GM23248 (cell line): ENCODE results near the gene RARA.

ENCODE experiments used
- EZH2 ChIP-seq: fragments of 200-600 bp; sonication (generic); IDR thresholded peaks from 2 replicates; pipeline ENCODE4 v1.6.1; 2018; ENCODE audit warnings: antibody characterized with exemption, mild to moderate bottlenecking; ENCODE audit not compliant: insufficient read depth, poor library complexity, severe bottlenecking
- EZH2phosphoT487 ChIP-seq: fragments of 200-600 bp; sonication (generic); IDR thresholded peaks from 2 replicates; pipeline ENCODE4 v1.6.1; 2018; ENCODE audit warnings: antibody characterized with exemption, moderate library complexity, mild to moderate bottlenecking, low read depth; ENCODE audit not compliant: insufficient read depth

DNA sequence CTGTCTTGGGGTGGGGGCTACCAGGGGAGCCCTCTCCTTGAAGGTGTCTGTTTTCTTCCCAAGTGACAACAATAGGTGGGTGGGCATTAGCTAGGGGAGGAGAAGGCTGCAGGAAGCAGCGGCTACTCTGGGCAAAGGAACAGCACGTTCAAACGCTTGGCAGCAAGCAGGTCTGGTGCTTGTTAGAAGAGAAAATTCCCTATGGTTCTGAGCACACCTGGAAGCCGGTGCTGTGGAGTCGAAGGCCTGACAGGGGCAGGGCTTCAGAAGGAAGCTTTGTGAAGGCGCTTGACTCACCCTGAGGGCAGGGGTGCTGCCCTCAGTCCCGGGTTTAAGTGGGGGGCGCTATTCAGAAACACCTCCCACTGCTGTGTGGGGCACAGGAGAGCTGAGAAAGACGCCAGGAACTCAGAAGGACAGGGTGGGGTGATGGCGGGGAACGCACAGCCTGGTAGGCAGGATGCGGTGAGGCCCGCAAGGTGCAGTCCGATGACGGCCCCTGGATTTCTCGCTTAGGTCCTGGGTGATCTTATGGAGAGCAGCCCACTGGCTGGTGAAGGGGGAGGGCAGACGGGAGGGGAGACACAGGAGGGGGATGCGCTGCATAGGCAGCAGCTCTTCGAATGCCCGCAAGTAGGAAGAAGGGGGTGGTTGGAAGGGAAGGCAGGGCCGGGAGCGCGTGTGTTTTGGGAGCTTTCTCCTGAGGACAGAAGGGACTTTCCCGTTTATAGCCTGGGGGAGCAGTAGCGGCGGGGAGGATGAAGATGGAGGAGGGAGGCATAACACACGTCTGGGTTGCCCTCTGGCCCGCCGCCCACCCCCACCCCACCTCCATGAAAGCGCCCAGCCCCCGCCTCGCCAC, 52.3 kb downstream of the RARA start:
- no peak for TF ChIP-seq EZH2phosphoT487
- no peak for TF ChIP-seq EZH2
